Esophagus muscularis mucosa (tissue), 4 donors: ENCODE data around the gene VPS9D1.

Experiments used
- CTCF ChIP-seq, 3 experiments: fragments of 200-600 bp in 2 of 3; fragments of 450-650 bp in 1 of 3; sonication (generic) in 2 of 3; IDR thresholded peaks; one replicate each; pipeline ENCODE4 v1.5.1; 2017 to 2019; ENCODE audit warnings: antibody characterized with exemption in 3 of 3, mild to moderate bottlenecking in 2 of 3, moderate library complexity in 1 of 3
- EP300 ChIP-seq: sonication (generic); formaldehyde crosslinking; IDR thresholded peaks from one replicate; pipeline ENCODE4 v1.6.1; 2017; ENCODE audit warnings: antibody characterized with exemption
- POLR2A ChIP-seq: fragments of 450-650 bp; IDR thresholded peaks from one replicate; pipeline ENCODE4 v1.6.1; 2017; ENCODE audit warnings: antibody characterized with exemption, moderate library complexity, mild to moderate bottlenecking, low read depth

- TF ChIP-seq POLR2A (no peak), CTCF (IDR thresholded peaks at IDR 0.05) (no peak), EP300 (no peak)
Measured at GRCh38 chr16:89727406-89728120, 6.9 kb upstream of the VPS9D1 start.
